ENCODE results near the gene WBP1L. TPM values are rescaled to one million over a fixed set of nuclear protein-coding genes. Genes with fewer than 3 reads are reported as not detected.

The WBP1L gene
- total RNA-seq, 4 donors from 2014 or later, result 89.4 to 191 (median 158) TPM

- TF ChIP-seq CTCF (IDR thresholded peaks at IDR 0.05) (no peak), POLR2A (IDR thresholded peaks at IDR 0.05) (no peak), EP300 (IDR thresholded peaks at IDR 0.05) (no peak)
- DNase-seq (ENCODE audit: low spot score in 2 of 2), result no peak
- Histone ChIP-seq H3K27me3 (no peaks in the 10 kb centered on the region), H3K9me3 (no peaks in the 10 kb centered on the region), H3K36me3 (peaks cover 0 to 14% (median 0%) of the 10 kb centered on the region in 3 donors), H3K4me3 (no peak overlapping the region), H3K4me1 (peaks cover 0 to 90% (median 25%) of the 10 kb centered on the region in 4 donors), H3K27ac (peak overlapping the region in 2 of 4 donors; percentile 38 to 41)
- WGBS, 2 donors, result 61 to 72% methylated on average over 9 of the region's 9 CpGs
Measured at GRCh38 chr10:102767428-102768160, 23.8 kb downstream of the WBP1L start.

GRCh38 chr10:102769375-102770107 lies 25.8 kb downstream of the WBP1L start:
- 70 to 71% methylated on average over 7 of the region's 7 CpGs for WGBS, 2 donors
- TF ChIP-seq EP300 (IDR thresholded peaks at IDR 0.05) (no peak), CTCF (IDR thresholded peaks at IDR 0.05) (no peak), POLR2A (IDR thresholded peaks at IDR 0.05) (no peak)
- peak overlapping the region in 3 of 4 donors; percentile 25 to 70 (median 44) for H3K27ac ChIP-seq

GRCh38 chr10:102770108-102770482 lies 26.3 kb downstream of the WBP1L start:
- no peak for TF ChIP-seq CTCF (IDR thresholded peaks at IDR 0.05)
- no peak for TF ChIP-seq POLR2A (IDR thresholded peaks at IDR 0.05)
- no peak for TF ChIP-seq EP300 (IDR thresholded peaks at IDR 0.05)
- WGBS, 2 donors, result 81 to 84% methylated on average over 3 of the region's 3 CpGs
- no peaks in the 10 kb centered on the region for H3K27me3 ChIP-seq
- DNase-seq (ENCODE audit: low spot score in 2 of 2), result no peak
- no peaks in the 10 kb centered on the region for H3K9me3 ChIP-seq
- no peak overlapping the region for H3K4me3 ChIP-seq
- H3K27ac ChIP-seq, result peak overlapping the region in 2 of 4 donors; percentile 44 to 70
- H3K4me1 ChIP-seq, result peaks cover 0 to 90% (median 40%) of the 10 kb centered on the region in 4 donors
- peaks cover 0 to 4% (median 0%) of the 10 kb centered on the region in 3 donors for H3K36me3 ChIP-seq

More at GRCh38 chr10:102769375-102770107, 25.8 kb downstream of the WBP1L start:
- no peak for DNase-seq (ENCODE audit: low spot score in 2 of 2)
- H3K4me3 ChIP-seq, result no peak overlapping the region
- peaks cover 0 to 90% (median 40%) of the 10 kb centered on the region in 4 donors for H3K4me1 ChIP-seq
- no peaks in the 10 kb centered on the region for H3K9me3 ChIP-seq
- H3K36me3 ChIP-seq, result peaks cover 0 to 7% (median 0%) of the 10 kb centered on the region in 3 donors
- no peaks in the 10 kb centered on the region for H3K27me3 ChIP-seq

DNA sequence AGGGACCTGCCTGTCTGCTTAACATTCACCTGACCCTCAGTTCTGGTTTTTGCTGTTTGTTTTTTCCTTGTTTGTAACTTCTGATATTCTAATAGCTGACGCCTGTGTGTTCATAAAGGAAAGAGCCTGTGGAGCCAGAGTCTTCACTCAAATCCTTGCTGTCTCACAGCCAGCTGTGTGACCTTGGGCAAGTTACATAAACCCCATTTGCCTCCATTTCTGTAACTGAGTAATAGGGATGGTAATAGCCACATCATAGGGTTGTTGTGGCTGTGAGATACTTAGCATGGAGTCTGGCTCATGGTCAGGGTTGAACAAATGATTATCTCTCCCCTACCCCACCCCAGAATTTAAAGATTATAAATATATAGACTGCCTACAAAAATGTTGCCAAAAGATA lies 27.0 kb downstream of the WBP1L start:
- Histone ChIP-seq H3K27ac (peak overlapping the region in 2 of 4 donors; percentile 44 to 70), H3K9me3 (no peaks in the 10 kb centered on the region), H3K27me3 (no peaks in the 10 kb centered on the region), H3K4me3 (no peak overlapping the region), H3K4me1 (peaks cover 0 to 90% (median 45%) of the 10 kb centered on the region in 4 donors), H3K36me3 (no peaks in the 10 kb centered on the region)
- WGBS, 2 donors, result 47 to 58% methylated on average over 1 of the region's 1 CpG
- DNase-seq (ENCODE audit: low spot score in 2 of 2), result no peak
- no peak for TF ChIP-seq EP300 (IDR thresholded peaks at IDR 0.05)
- no peak for TF ChIP-seq CTCF (IDR thresholded peaks at IDR 0.05)
- TF ChIP-seq POLR2A (IDR thresholded peaks at IDR 0.05), result no peak

GRCh38 chr10:102773320-102773719 lies 29.6 kb downstream of the WBP1L start:
- Histone ChIP-seq H3K36me3 (no peaks in the 10 kb centered on the region), H3K9me3 (no peaks in the 10 kb centered on the region), H3K27me3 (no peaks in the 10 kb centered on the region), H3K4me1 (peaks cover 0 to 95% (median 57%) of the 10 kb centered on the region in 4 donors), H3K4me3 (no peak overlapping the region), H3K27ac (peak overlapping the region in 3 of 4 donors; percentile 85 to 97 (median 91))
- WGBS, 2 donors, result 21 to 35% methylated on average over 1 of the region's 1 CpG
- TF ChIP-seq CTCF (IDR thresholded peaks at IDR 0.05) (no peak), EP300 (IDR thresholded peaks at IDR 0.05) (no peak), POLR2A (IDR thresholded peaks at IDR 0.05) (no peak)
- DNase-seq (ENCODE audit: low spot score in 2 of 2), result no peak

Data from tibial nerve (tissue), 4 donors.